ENCODE results near the gene CAMK1D.

- TF ChIP-seq POLR2A (IDR thresholded peaks at IDR 0.05): no peak
- TF ChIP-seq, protein P1, sequence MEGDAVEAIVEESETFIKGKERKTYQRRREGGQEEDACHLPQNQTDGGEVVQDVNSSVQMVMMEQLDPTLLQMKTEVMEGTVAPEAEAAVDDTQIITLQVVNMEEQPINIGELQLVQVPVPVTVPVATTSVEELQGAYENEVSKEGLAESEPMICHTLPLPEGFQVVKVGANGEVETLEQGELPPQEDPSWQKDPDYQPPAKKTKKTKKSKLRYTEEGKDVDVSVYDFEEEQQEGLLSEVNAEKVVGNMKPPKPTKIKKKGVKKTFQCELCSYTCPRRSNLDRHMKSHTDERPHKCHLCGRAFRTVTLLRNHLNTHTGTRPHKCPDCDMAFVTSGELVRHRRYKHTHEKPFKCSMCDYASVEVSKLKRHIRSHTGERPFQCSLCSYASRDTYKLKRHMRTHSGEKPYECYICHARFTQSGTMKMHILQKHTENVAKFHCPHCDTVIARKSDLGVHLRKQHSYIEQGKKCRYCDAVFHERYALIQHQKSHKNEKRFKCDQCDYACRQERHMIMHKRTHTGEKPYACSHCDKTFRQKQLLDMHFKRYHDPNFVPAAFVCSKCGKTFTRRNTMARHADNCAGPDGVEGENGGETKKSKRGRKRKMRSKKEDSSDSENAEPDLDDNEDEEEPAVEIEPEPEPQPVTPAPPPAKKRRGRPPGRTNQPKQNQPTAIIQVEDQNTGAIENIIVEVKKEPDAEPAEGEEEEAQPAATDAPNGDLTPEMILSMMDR (IDR thresholded peaks at IDR 0.05): no peak
Measured at GRCh38 chr10:12819071-12819470, 469.7 kb downstream of the CAMK1D start.
